GM18861 (cell line): ENCODE results near the gene GSK3B.

Source experiments
- ATAC-seq: cut with Tn5 transposase; IDR thresholded peaks from one replicate; pipeline ENCODE4 v1.9.1; 2021; ENCODE audit not compliant: unreplicated experiment

The GSK3B gene

DNA sequence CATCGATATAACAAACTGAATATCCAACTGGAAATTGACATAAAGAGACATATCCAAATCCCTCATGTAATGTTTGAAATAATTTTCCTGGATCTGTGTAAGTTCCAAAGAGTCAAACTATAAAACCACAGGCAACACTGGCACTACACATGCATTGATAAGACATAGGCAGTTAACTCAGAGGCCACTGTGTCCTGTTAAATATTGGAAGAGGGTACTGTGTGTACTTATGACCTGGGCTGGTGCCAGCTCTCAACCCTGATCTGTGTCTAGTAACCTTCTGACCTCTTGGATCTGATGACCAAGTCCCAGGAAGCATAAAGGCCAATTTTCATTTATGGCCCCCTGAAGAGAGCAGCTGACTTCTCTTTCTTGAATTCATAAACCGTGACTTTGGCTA lies 307.8 kb downstream of the GSK3B start:
- no peak for ATAC-seq

DNA sequence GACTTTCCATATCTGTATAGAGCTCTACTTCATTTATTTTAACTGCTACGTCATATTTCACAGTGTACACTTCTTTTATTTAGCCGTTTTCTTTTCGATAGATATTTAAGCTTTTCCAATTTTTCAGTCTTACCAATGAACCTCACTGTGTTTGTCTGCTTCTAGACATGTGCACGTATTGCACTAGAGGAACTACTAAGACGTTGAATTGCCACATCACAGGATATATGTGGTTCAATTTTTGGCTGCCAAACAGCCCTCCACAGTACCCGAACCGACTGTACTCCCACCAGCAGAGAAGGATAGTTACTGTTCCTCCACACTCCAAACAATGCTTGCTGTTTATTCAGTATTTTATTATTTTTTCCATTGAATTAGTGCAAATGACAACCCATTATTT lies 310.4 kb downstream of the GSK3B start:
- no peak for ATAC-seq

DNA sequence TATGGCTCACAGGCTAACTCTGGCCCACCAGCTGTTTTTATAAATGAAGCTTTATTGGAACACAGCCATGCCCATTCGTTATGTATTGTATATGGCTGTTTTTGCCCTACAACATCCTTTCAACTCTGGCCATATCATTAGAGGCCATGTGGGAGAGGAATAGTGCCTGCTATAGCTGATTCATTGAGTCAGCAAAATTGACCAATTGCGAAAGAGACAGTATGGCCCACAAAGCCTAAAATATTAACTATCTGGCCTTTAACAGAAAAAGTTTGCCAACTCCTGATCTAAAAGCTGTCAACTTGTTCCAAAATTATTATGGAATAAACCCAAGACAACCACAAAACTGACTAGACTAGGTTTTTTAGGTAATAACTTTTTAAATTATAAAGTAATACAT lies 311.0 kb downstream of the GSK3B start:
- no peak for ATAC-seq

DNA sequence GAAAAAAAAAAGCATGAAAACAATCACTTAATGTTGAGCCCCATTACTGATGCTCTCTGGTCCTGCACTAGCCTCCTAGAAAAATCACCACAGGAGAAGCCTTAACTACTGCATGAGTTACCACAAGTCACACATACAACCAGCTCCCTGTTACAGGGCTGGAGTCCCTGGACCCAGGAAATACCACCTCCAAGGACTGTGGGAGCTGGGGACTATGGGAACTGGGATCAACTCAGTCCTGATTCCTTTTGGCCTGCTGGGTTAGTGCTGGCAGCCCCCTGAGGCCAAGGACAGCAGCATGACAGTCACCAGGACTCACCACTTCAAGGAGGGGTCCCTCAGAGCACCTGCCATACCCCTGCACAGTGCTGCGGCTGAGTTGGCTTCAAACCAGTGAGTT lies 311.8 kb downstream of the GSK3B start:
- ATAC-seq = no peak

DNA sequence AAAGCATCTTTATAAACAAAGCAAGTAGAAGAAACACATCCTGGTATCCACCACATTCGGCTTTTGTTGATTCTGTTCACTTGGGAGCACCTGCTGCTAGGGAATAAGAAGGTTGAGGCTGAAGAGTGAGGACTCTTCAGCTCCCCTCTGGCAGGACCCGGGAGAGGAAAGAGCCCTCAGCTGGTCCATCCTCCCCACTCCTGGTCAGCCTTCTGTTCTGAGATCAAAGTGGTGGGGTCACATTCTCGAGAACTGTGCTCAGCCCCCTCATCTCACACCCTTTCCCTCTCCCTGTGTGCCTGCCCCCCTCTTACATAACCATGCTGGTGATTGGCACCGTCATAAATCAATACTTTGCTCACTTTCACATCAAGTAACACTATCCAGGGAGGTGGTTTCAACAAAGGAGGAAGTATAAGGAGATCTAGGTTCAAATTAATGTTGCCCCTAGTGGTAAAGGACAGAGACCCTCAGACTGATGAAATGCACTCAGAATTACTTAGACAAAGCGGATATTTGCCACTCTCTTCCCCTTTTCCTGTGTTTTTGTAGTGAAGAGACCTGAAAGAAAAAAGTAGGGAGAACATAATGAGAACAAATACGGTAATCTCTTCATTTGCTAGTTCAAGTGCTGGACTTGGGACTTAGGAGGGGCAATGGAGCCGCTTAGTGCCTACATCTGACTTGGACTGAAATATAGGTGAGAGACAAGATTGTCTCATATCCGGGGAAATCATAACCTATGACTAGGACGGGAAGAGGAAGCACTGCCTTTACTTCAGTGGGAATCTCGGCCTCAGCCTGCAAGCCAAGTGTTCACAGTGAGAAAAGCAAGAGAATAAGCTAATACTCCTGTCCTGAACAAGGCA lies 312.7 kb downstream of the GSK3B start, which contains the start of gene NR1I2:
TSS of gene NR1I2 (plus strand) at position 772 of the 869 bp plus-strand sequence.
- no peak for ATAC-seq

DNA sequence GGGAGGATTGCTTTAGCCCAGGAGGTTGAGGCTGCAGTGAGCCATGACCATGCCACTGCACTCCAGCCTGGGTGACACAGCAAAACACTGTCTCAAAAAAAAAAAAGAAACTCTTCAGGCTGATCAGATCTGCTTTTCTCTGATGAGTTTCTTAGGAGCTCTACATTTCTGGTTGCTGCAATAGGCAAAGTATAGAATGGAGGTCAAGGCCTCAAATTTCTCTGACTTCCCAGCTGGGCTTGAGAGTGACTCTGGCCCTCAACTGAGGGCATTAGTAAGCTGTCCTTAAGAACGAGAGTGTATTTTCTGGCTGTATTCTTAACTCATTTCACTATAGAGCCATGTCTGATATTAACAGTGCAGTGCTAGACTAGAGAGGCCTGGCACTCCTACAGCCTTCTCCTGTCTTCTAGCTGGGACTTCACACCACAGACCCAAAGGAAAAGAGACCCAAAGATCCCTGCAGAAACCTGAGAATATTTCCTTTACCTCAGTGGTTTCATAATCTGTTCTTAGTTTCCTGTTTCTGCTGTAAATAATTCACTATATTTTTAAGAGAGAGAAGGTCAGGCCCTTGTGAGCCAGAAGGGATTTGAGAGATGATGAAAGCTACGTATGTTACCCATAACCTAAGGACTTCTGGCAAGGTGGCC lies 314.4 kb downstream of the GSK3B start:
- ATAC-seq = peak; percentile 75

DNA sequence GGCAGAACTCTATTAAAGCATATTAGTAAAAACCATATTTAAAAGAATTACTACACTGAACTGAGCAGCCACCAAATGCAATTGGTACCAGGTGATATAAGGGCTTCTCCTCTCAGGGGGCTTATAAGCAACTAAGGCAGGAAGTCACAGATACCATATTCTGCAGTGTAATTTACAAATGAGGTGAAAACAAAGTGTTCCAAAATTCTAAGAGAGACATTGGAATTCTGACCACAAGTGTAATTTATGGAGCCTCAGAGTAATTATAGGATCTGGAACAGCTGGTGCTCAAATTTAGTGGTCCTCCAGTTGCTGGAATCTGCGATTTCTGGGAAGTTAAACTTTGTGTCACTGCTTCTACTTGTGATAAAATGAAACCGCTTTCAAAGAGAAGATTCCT lies 315.4 kb downstream of the GSK3B start:
- ATAC-seq = no peak

DNA sequence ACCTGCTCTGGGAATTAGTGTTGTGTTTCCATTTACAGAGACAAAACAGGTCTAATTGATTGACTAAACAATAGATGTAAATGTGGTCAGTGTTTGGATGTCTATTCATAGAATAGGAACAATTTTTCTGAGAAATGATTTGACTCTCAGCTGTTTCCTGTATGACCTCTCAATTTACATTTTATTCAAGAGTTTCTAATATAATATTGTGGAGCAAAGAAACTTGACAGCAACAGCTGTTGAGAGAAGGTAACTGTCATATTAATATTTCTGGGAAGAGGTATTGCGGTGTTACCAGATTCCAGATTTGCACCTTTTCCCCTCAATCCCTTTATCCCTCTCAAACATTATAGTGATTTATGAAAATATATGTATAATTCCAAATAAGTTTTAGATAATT lies 316.1 kb downstream of the GSK3B start:
- no peak for ATAC-seq

DNA sequence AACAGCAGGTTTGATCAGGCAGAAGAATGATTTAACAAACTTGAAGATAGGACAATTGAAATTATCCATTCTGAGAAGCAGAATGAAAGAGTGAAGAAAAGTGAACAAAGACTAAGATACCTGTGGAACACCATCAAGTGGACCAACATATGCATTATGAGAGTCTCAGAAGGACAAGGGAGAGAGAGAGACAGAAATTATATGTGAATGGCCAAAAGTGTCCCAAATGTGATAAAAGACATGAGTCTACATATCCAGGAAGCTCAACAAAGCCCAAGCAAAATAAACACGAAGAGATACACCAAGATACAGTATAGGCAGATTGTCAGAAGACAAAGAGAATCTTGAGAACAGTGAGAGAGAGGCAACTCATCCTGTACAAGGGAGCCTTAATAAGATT lies 317.9 kb downstream of the GSK3B start:
- ATAC-seq = no peak

DNA sequence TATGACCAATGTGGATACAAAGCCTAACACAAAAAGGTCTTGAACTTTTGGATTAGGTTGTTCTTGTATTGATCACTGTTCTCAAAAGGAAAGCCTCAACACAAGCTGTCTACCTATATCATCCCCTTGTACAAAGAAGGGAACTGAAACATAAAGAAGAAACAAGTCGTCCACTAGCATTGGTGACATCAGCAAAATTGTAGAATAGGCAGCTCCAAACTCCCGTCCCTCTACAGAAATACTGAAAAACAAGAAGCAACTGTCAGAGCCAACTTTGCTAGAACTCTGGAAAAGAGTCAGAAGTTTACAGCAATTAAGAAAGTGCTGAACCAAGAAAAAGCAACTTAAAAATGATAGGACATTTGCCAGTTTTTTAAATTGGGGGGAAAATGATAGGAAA lies 319.8 kb downstream of the GSK3B start:
- peak; percentile 80 for ATAC-seq
